Activated T-cell treated with anti-CD3 and anti-CD28 coated beads, Interleukin-2, amount 50 U/mL, for 4 hours (primary cell): ENCODE data around the gene RND2. TPM values are rescaled to one million over a fixed set of nuclear protein-coding genes. Genes with fewer than 3 reads are reported as not detected.

Experiments used
- ATAC-seq, 2 donors: fragments of 200-7000 bp; cut with Tn5 transposase; one replicate each; pipeline ENCODE4 v1.10.0; 2021
- DNase-seq: peaks from one replicate; pipeline ENCODE4 v3.0.0-alpha.2; 2020
- H3K27me3 Mint-ChIP-seq: one replicate; pipeline ENCODE4 v1.8.0; 2021; ENCODE audit warnings: low read depth, mixed read lengths
- H3K36me3 Mint-ChIP-seq: one replicate; pipeline ENCODE4 v1.8.0; 2022; ENCODE audit warnings: mixed read lengths; ENCODE audit not compliant: insufficient read depth
- H3K4me1 Mint-ChIP-seq: one replicate; pipeline ENCODE4 v1.8.0; 2021; ENCODE audit warnings: low read depth, mixed read lengths
- H3K4me3 Mint-ChIP-seq: one replicate; pipeline ENCODE4 v1.8.0; 2021; ENCODE audit warnings: mild to moderate bottlenecking, moderate library complexity, mixed read lengths
- H3K9me3 Mint-ChIP-seq: one replicate; pipeline ENCODE4 v1.8.0; 2021; ENCODE audit warnings: mixed read lengths
- total RNA-seq, 3 donors: library from RNA; stranded (reverse); gene quantifications; one replicate each; pipeline ENCODE4 v1.2.1, GENCODE V29; 2021

RND2 gene
- total RNA-seq, 3 donors from 2014 or later: 0.13 to 0.33 (median 0.24) TPM

DNA sequence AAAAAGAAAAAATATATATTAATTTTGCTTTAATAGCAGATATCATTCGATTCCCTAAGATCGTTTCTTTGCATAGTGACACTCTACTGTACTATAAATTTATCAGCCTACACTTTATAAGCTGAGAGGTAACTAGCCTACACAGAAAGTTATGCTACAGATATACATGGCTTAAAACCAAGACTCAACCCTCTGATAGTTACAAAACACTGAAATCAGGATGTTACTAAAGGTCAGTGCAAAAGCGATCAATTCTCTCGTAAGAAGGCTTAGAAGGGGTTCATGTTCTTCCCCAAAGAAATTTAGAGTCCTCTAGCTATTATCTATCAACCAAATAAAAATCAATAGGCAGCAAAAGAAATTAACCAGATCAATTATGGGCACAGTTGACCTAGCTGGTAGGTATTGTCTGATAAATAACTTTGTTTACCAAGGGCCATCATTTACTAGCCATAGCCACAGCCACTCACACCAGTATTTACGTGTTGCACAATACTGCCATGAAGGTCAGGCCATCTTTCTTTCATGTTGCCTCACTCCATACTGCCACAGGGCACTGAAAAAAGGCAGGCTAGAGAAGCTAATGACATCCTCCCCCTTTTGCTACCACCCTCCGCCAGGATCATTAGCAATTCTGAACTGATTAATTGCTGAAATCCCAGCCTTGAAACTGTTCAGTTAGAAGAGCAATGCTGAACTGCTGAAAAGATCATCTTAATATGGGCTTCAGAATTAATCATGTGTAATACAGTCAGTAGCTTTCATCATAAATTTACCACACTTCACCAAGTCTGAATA lies 43.7 kb downstream of the RND2 start:
- peaks cover 6% of the 10 kb centered on the region for H3K36me3 Mint-ChIP-seq
- ATAC-seq (no peak), DNase-seq (no peak)
- H3K4me3 Mint-ChIP-seq: no peak overlapping the region
- H3K9me3 Mint-ChIP-seq: no peaks in the 10 kb centered on the region
- no peaks in the 10 kb centered on the region for H3K4me1 Mint-ChIP-seq
- H3K27me3 Mint-ChIP-seq: no peaks in the 10 kb centered on the region

DNA sequence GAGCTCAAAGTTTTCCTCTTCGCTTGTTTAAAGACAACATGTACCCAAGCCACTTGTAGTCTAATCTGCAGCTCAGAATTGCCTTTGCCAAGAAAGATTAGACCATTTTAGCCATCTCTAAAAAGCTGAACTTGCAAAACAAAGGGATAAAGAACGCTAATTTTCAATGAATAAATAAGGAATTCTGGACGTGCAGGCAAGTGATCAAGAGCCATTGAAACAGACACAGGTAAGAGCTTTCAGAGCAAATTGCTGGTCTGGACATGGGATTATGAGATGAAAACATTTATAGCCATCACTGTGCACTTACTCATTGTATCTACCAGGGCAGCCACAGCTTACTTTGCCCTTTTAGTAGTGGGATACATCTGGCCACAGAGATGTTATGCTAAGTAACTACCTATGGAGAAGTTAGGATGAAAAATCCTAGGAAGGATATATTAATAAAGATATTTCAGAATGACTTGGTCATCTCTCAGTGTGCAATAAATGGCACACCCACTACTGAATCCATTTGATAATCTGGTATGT lies 44.4 kb downstream of the RND2 start:
- Mint-ChIP-seq H3K4me1 (no peaks in the 10 kb centered on the region), H3K4me3 (no peak overlapping the region), H3K9me3 (no peaks in the 10 kb centered on the region), H3K36me3 (peaks cover 6% of the 10 kb centered on the region), H3K27me3 (no peaks in the 10 kb centered on the region)
- ATAC-seq (no peak), DNase-seq (no peak)

DNA sequence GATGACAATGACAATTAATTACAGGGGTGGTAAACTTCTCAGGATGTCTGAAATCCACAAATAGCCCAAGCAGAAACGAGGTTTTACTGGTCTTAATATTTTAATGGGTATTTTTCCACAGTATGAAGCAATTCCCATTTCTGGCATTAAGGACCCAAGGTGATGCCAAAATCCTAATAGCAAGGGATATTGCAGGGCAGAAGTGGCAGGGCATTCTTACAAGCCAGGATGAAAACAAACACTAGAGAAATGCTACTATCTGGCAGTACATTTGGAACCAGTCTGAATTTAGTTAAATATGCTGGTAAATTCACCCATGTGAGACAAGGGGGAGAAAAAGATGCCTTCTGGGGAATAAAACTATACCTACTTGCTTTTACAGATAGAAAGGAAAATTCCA lies 45.2 kb downstream of the RND2 start:
- DNase-seq (no peak), ATAC-seq (no peak)
- no peaks in the 10 kb centered on the region for H3K4me1 Mint-ChIP-seq
- peaks cover 6% of the 10 kb centered on the region for H3K36me3 Mint-ChIP-seq
- H3K9me3 Mint-ChIP-seq: no peaks in the 10 kb centered on the region
- H3K4me3 Mint-ChIP-seq: no peak overlapping the region
- H3K27me3 Mint-ChIP-seq: no peaks in the 10 kb centered on the region

DNA sequence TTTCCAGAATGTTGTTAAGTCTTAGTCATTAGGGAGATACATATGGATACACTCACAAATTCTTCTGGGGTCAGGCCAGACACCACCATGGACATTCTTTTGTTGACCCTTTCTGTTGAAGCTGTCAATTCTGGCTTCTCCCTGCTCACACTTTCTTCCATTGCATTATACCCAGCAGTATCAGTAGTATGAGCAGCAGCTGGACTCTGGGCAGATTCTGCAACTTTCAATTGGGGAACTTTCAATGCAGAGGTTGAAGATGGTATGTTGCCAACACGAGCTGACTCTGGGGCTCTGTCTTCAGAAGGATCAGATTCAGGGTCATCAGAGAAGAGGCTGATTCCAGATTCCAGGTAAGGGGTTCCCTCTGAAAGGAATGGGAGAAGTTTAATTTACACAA lies 45.8 kb downstream of the RND2 start:
- no peaks in the 10 kb centered on the region for H3K9me3 Mint-ChIP-seq
- peaks cover 4% of the 10 kb centered on the region for H3K36me3 Mint-ChIP-seq
- no peaks in the 10 kb centered on the region for H3K27me3 Mint-ChIP-seq

DNA sequence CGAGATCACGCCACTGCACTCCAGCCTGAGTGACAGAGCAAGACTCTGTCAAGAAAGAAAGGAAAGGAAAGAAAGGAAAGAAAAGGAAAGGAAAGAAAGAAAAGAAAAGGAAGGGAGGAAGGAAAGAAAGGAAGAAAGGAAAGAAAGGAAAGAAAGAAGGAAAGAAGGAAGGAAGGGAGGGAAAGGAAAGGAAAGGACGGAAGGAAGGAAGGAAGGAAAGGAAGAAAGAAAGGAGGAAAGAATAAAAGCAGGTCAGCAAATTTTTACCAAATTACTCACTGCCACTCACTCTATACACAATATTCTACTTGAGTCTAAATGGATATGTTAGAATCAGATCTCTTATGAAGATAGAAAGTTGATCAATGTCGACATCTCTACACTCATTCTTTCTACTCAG lies 49.8 kb downstream of the RND2 start:
- Mint-ChIP-seq H3K9me3 (no peaks in the 10 kb centered on the region), H3K27me3 (no peaks in the 10 kb centered on the region), H3K4me1 (no peaks in the 10 kb centered on the region), H3K36me3 (peaks cover 3% of the 10 kb centered on the region), H3K4me3 (no peak overlapping the region)
- ATAC-seq (no peak), DNase-seq (no peak)

More for the DNA sequence above, 45.8 kb downstream of the RND2 start:
- ATAC-seq: no peak
- H3K4me3 Mint-ChIP-seq: no peak overlapping the region
- DNase-seq: no peak
- no peaks in the 10 kb centered on the region for H3K4me1 Mint-ChIP-seq

DNA sequence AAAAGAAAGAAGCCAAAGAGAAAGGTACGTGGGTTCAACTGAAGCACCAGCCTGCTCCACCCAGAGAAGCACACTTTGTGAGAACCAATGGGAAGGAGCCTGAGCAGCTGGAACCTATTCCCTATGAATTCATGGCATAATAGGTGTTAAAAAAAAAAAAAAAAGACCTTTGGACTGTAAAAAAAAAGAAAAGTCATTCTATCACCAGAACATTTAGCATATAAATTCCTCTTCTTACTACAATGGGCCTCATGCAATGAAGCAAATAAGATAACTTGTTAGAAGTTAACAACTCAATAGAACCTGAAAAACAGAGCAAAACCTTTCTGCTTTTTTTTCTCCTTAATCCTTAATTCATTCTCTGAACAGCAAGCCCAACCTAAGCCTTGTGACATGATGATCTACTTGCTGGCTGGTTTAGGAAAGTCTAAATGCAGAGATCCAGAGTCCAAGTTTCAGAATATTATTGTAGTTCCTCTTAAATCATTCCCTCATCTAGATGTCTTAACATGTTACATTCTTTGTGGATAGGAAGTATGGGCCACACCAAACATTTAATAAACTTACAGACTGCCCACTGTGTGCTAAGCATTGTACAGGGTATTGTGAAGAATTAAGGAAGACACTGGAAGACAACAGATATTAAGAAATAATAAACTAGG lies 54.7 kb downstream of the RND2 start:
- H3K9me3 Mint-ChIP-seq: no peaks in the 10 kb centered on the region
- no peak for DNase-seq

More for the DNA sequence above, 54.7 kb downstream of the RND2 start:
- Mint-ChIP-seq H3K27me3 (no peaks in the 10 kb centered on the region), H3K36me3 (no peaks in the 10 kb centered on the region), H3K4me3 (no peak overlapping the region), H3K4me1 (no peaks in the 10 kb centered on the region)
- ATAC-seq: no peak

Other genes with a start within 250 kb of the RND2 start
- gene WNK4, start 244.6 kb upstream of the RND2 start, total RNA-seq: under 1 TPM; 0.16 to 0.46 (median 0.38) TPM
- 10 to 100 TPM; 52.2 to 56.2 (median 55.1) TPM for gene COA3, start 226.5 kb upstream of the RND2 start, total RNA-seq
- gene CNTD1, start 226.4 kb upstream of the RND2 start, total RNA-seq: not detected
- gene BECN1, start 200.9 kb upstream of the RND2 start, total RNA-seq: 100 to 1,000 TPM; 101 to 121 (median 112) TPM
- gene PSME3, start 191.8 kb upstream of the RND2 start, total RNA-seq: 100 to 1,000 TPM; 361 to 401 (median 376) TPM
- 1 to 10 TPM; 2.7 to 4.1 (median 3.7) TPM for gene AOC2, start 180.7 kb upstream of the RND2 start, total RNA-seq
- gene AOC3, start 174.0 kb upstream of the RND2 start, total RNA-seq: 1 to 10 TPM; 2.1 to 2.6 (median 2.2) TPM
- under 1 TPM in 1 of 3 donors, not detected in 2; 0.08 TPM for gene G6PC1, start 124.4 kb upstream of the RND2 start, total RNA-seq
- gene AARSD1, start 60.8 kb upstream of the RND2 start, total RNA-seq: 100 to 1,000 TPM; 130 to 159 (median 141) TPM
- gene PTGES3L, start 45.2 kb upstream of the RND2 start, total RNA-seq: under 1 TPM; 0.24 to 0.30 (median 0.25) TPM
- 10 to 100 TPM; 14.1 to 17.4 (median 16.7) TPM for gene RUNDC1, start 44.7 kb upstream of the RND2 start, total RNA-seq
- gene RPL27, start 26.8 kb upstream of the RND2 start, total RNA-seq: 1,000 to 10,000 TPM; 1,553 to 1,718 (median 1,686) TPM
- 10 to 100 TPM; 26.4 to 46.6 (median 34.1) TPM for gene IFI35, start 18.4 kb upstream of the RND2 start, total RNA-seq
- 10 to 100 TPM; 11.7 to 15.9 (median 15.5) TPM for gene VAT1, start 2.8 kb upstream of the RND2 start, total RNA-seq
- gene BRCA1, start 100.1 kb downstream of the RND2 start, total RNA-seq: 10 to 100 TPM; 29.5 to 37.4 (median 36.5) TPM
- gene NBR1, start 146.0 kb downstream of the RND2 start, total RNA-seq: 10 to 100 TPM; 26.8 to 31.9 (median 28.0) TPM
- gene TMEM106A, start 186.6 kb downstream of the RND2 start, total RNA-seq: 1 to 10 TPM; 7.7 to 8.6 (median 7.9) TPM
- gene CCDC200, start 203.4 kb downstream of the RND2 start, total RNA-seq: not detected
- 1,000 to 10,000 TPM; 1,770 to 1,970 (median 1,905) TPM for gene RNU2-1, start 208.7 kb downstream of the RND2 start, total RNA-seq